Measurements from ENCODE around the gene KPNA6. TPM values are rescaled to one million over a fixed set of nuclear protein-coding genes. Genes with fewer than 3 reads are reported as not detected.

KPNA6 gene
- total and polyA plus RNA-seq, 2 donors (not counting 3 experiments of a cell fraction or from before 2014, with no cell fraction given), result 22.1 to 85.6 TPM

DNA sequence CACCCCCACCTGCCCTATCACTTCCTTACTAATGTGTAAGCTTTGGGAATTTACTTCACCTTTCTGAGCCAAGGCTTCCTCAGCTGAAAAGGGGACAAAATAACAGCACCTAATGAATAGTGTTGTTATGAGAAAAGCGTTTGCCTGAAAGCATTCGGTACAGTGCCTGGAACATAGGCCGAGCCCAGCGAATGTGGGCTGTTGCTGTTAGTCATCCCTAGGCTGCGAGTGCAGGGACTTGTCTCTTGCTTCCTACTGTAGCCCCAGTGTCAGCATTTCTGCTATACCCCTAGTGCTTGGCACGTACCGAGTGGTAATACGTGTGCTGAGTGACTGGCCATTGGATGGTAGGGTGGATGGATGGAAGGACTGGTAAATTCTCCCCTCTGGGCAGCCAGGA lies 16.7 kb upstream of the KPNA6 start:
- FAIRE-seq, result no peak

DNA sequence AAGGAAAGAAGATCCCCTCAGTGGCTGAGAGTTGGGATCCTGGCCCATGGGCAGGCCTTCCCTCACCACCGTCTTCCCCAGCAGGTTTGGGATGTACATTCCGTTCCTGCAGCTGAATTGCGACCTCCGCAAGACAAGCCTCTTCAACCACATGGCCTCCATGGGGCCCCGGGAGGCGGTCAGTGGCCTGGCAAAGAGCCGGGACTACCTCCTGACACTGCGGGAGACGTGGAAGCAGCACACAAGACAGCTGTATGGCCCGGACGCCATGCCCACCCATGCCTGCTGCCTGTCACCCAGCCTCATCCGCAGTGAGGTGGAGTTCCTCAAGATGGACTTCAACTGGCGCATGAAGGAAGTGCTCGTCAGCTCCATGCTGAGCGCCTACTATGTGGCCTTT lies 16.3 kb upstream of the KPNA6 start:
- H2AFZ ChIP-seq (ENCODE audit: low read depth, low read length), result no peak overlapping the region
- CTCF ChIA-PET, result no interaction called here
- H4K20me1 ChIP-seq (replicated peaks; ENCODE audit: control insufficient read depth, extremely low read depth, insufficient read depth, low read length), result no peaks in the 10 kb centered on the region
- H3K9me3 ChIP-seq (replicated peaks; ENCODE audit: control insufficient read depth, insufficient read depth, low read length), result no peaks in the 10 kb centered on the region
- no peak overlapping the region for H3K4me3 ChIP-seq (replicated peaks in 1 of 3; ENCODE audit: insufficient read depth in 1 of 3, low read depth in 1 of 3, low read length in 3 of 3)
- intact Hi-C loops (cut with micrococcal nuclease), result no loop called here
- H3K9me1 ChIP-seq (replicated peaks; ENCODE audit: control insufficient read depth, extremely low read depth, insufficient read depth, low read length), result no peaks in the 10 kb centered on the region
- no peak for DNase-seq (ENCODE audit: low read depth, low spot score)
- H3K27me3 ChIP-seq (ENCODE audit: control insufficient read depth in 2 of 2, insufficient read depth in 2 of 2, low read length in 2 of 2), result no peaks in the 10 kb centered on the region
- no peaks in the 10 kb centered on the region for H3K79me2 ChIP-seq (ENCODE audit: control insufficient read depth, insufficient read depth, low read length)
- no peak for FAIRE-seq
- dilution Hi-C loops (cut with MboI; ENCODE audit: extremely low pct_ligation_motif_present, low sequenced_read_pairs), result no loop called here
- H3K9ac ChIP-seq (replicated peaks; ENCODE audit: extremely low read depth, insufficient read depth, low read length), result no peak overlapping the region
- BruUV-seq (replicated peaks), result no TSS peak
- H3K27ac ChIP-seq (ENCODE audit: insufficient read depth, low read depth, low read length), result no peak overlapping the region
- H3K36me3 ChIP-seq (ENCODE audit: control insufficient read depth in 2 of 2, extremely low read depth in 1 of 2, insufficient read depth in 2 of 2, low read length in 2 of 2), result peaks cover 18 to 27% of the 10 kb centered on the region in 2 experiments
- POLR2A ChIA-PET, result interaction anchor here (0.5 kb wide), 1 partner anchor 9 kb away, joined by 7 read pairs; no protein-coding TSS in a partner anchor
- no peak overlapping the region for H3K4me2 ChIP-seq (ENCODE audit: insufficient read depth, low read length)
- no peaks in the 10 kb centered on the region for H3K4me1 ChIP-seq (ENCODE audit: control insufficient read depth, extremely low read depth, insufficient read depth, low read length)
- TF ChIP-seq EZH2 (IDR thresholded peaks at IDR 0.05; ENCODE audit: borderline replicate concordance, low read depth, low read length, severe bottlenecking), result no peak
- no peak for TF ChIP-seq MYC (IDR thresholded peaks at IDR 0.05; ENCODE audit: low read depth, low read length)
- TF ChIP-seq JUN (IDR thresholded peaks at IDR 0.05; ENCODE audit: borderline replicate concordance, insufficient read depth, insufficient read length, low read depth), result no peak
- TF ChIP-seq GATA2 (IDR thresholded peaks at IDR 0.05; ENCODE audit: insufficient read depth, insufficient read length, low read depth, low read length), result no peak
- no peak for TF ChIP-seq POLR2AphosphoS5 (IDR thresholded peaks at IDR 0.05; ENCODE audit: insufficient read depth, low read depth, low read length)
- TF ChIP-seq, protein P1, sequence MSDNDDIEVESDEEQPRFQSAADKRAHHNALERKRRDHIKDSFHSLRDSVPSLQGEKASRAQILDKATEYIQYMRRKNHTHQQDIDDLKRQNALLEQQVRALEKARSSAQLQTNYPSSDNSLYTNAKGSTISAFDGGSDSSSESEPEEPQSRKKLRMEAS (IDR thresholded peaks at IDR 0.05; ENCODE audit: insufficient read depth, insufficient read length), result no peak
- no peak for TF ChIP-seq POLR2A (IDR thresholded peaks at IDR 0.05; ENCODE audit: low read depth, low read length)
- TF ChIP-seq FOS (IDR thresholded peaks at IDR 0.05; ENCODE audit: borderline replicate concordance, insufficient read depth, low read length), result no peak
- TF ChIP-seq, protein P2, sequence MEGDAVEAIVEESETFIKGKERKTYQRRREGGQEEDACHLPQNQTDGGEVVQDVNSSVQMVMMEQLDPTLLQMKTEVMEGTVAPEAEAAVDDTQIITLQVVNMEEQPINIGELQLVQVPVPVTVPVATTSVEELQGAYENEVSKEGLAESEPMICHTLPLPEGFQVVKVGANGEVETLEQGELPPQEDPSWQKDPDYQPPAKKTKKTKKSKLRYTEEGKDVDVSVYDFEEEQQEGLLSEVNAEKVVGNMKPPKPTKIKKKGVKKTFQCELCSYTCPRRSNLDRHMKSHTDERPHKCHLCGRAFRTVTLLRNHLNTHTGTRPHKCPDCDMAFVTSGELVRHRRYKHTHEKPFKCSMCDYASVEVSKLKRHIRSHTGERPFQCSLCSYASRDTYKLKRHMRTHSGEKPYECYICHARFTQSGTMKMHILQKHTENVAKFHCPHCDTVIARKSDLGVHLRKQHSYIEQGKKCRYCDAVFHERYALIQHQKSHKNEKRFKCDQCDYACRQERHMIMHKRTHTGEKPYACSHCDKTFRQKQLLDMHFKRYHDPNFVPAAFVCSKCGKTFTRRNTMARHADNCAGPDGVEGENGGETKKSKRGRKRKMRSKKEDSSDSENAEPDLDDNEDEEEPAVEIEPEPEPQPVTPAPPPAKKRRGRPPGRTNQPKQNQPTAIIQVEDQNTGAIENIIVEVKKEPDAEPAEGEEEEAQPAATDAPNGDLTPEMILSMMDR (IDR thresholded peaks at IDR 0.05; ENCODE audit: extremely low read depth in 1 of 2, insufficient read depth in 1 of 2, low read depth in 1 of 2, low read length in 2 of 2), result no peak

More for the DNA sequence above, 16.7 kb upstream of the KPNA6 start:
- no peak overlapping the region for H2AFZ ChIP-seq (ENCODE audit: low read depth, low read length)
- intact Hi-C loops (cut with micrococcal nuclease), result no loop called here
- ChIA-PET CTCF (interaction anchor here (1.0 kb wide), 1 partner anchor 18 kb away, joined by 3 read pairs; no protein-coding TSS in a partner anchor), POLR2A (interaction anchor here (0.5 kb wide), 1 partner anchor 9 kb away, joined by 7 read pairs; no protein-coding TSS in a partner anchor)
- no peak overlapping the region for H3K9ac ChIP-seq (replicated peaks; ENCODE audit: extremely low read depth, insufficient read depth, low read length)
- H3K79me2 ChIP-seq (ENCODE audit: control insufficient read depth, insufficient read depth, low read length), result no peaks in the 10 kb centered on the region
- dilution Hi-C loops (cut with MboI; ENCODE audit: extremely low pct_ligation_motif_present, low sequenced_read_pairs), result no loop called here
- no peak overlapping the region for H3K4me3 ChIP-seq (replicated peaks in 1 of 3; ENCODE audit: insufficient read depth in 1 of 3, low read depth in 1 of 3, low read length in 3 of 3)
- peaks cover 19 to 28% of the 10 kb centered on the region in 2 experiments for H3K36me3 ChIP-seq (ENCODE audit: control insufficient read depth in 2 of 2, extremely low read depth in 1 of 2, insufficient read depth in 2 of 2, low read length in 2 of 2)
- H3K4me2 ChIP-seq (ENCODE audit: insufficient read depth, low read length), result no peak overlapping the region
- DNase-seq (ENCODE audit: low read depth, low spot score), result no peak
- BruUV-seq (replicated peaks), result no TSS peak
- no peaks in the 10 kb centered on the region for H3K27me3 ChIP-seq (ENCODE audit: control insufficient read depth in 2 of 2, insufficient read depth in 2 of 2, low read length in 2 of 2)
- H4K20me1 ChIP-seq (replicated peaks; ENCODE audit: control insufficient read depth, extremely low read depth, insufficient read depth, low read length), result no peaks in the 10 kb centered on the region
- no peaks in the 10 kb centered on the region for H3K9me3 ChIP-seq (replicated peaks; ENCODE audit: control insufficient read depth, insufficient read depth, low read length)
- no peak overlapping the region for H3K27ac ChIP-seq (ENCODE audit: insufficient read depth, low read depth, low read length)
- no peaks in the 10 kb centered on the region for H3K9me1 ChIP-seq (replicated peaks; ENCODE audit: control insufficient read depth, extremely low read depth, insufficient read depth, low read length)
- no peak for TF ChIP-seq POLR2AphosphoS5 (IDR thresholded peaks at IDR 0.05; ENCODE audit: insufficient read depth, low read depth, low read length)
- no peaks in the 10 kb centered on the region for H3K4me1 ChIP-seq (ENCODE audit: control insufficient read depth, extremely low read depth, insufficient read depth, low read length)

All from endothelial cell of umbilical vein (primary cell).